HFF-Myc (cell line): Measurements from ENCODE around the gene ADRA2A.

Source experiments
- DNase-seq: peaks from one replicate; pipeline ENCODE4 v3.0.0-alpha.2; 2011; ENCODE audit warnings: low read depth; ENCODE audit errors: extremely low read depth
- H3K4me3 ChIP-seq: replicated peaks from 2 replicates; pipeline ENCODE4 v1.5.1; 2011; ENCODE audit warnings: low read depth, mild to moderate bottlenecking, control low read depth, low read length
- TF ChIP-seq, protein P1 (sequence below): IDR thresholded peaks from 2 replicates; pipeline ENCODE4 v1.5.1; 2012; ENCODE audit warnings: mild to moderate bottlenecking, low read depth, low read length, control low read depth; ENCODE audit errors: missing control alignments

Gene ADRA2A

GRCh38 chr10:111108441-111108840, 31.6 kb downstream of the ADRA2A start:
- H3K4me3 ChIP-seq, result no peak overlapping the region
- TF ChIP-seq, protein P1, sequence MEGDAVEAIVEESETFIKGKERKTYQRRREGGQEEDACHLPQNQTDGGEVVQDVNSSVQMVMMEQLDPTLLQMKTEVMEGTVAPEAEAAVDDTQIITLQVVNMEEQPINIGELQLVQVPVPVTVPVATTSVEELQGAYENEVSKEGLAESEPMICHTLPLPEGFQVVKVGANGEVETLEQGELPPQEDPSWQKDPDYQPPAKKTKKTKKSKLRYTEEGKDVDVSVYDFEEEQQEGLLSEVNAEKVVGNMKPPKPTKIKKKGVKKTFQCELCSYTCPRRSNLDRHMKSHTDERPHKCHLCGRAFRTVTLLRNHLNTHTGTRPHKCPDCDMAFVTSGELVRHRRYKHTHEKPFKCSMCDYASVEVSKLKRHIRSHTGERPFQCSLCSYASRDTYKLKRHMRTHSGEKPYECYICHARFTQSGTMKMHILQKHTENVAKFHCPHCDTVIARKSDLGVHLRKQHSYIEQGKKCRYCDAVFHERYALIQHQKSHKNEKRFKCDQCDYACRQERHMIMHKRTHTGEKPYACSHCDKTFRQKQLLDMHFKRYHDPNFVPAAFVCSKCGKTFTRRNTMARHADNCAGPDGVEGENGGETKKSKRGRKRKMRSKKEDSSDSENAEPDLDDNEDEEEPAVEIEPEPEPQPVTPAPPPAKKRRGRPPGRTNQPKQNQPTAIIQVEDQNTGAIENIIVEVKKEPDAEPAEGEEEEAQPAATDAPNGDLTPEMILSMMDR, result no peak
- DNase-seq, result no peak

DNA sequence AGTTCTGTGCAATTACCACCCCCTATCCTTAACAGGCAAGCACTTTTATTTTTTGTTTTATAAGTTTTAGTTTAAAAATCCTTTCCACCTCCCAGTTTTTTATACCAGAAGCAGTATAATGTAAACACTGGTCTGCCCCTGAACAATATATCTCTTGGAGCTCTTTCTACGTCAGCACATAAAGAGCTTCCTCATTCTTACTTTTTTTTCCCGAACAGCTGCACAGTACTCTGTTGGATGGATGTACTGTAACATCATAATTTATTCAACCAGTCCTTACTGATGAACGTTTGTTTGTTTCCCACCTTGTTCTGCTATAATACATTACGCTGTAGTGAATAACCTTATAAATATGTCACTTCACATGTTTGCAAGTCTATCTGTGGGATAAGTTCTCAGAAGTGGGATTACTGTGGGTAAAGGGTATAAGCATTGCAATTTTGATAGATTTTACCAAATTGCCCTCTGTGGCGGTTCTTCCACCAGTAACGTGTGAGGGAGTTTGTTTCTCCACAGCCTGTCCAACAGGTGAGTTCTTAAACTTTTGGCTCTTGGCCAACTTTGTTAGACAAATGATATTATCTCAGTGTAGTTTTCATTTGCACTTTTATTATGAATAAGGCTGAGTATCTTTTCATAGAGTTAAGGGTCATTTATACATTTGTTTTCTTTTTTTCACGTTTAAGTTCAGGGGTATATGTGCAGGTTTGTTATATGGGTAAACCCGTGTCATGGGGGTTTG, 32.8 kb downstream of the ADRA2A start:
- no peak for DNase-seq
- H3K4me3 ChIP-seq, result no peak overlapping the region
- TF ChIP-seq, protein P1, result no peak

DNA sequence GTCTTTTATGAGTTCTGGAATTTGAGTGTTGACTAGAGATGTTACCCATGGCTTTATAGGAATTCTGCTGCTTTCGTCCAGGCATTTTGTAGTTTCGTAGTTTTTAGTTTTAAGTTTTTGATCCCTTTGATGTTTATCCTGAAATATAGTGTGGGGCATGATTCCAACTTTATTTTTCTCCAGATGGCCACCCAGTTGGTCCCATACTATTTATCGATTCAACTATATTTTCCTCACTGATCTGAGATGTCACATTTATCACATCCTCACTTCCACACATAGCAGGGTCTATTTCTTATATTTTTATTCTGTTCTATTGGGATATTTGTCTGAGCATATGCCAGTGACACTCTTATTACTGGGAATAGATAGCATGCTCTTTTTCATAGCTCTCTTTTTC, 33.9 kb downstream of the ADRA2A start:
- H3K4me3 ChIP-seq, result no peak overlapping the region
- DNase-seq, result no peak
- TF ChIP-seq, protein P1, result no peak

GRCh38 chr10:111112333-111112732, 35.5 kb downstream of the ADRA2A start:
- no peak overlapping the region for H3K4me3 ChIP-seq
- DNase-seq, result no peak
- TF ChIP-seq, protein P1, result no peak

GRCh38 chr10:111113238-111113960, 36.6 kb downstream of the ADRA2A start:
- no peak for DNase-seq
- TF ChIP-seq, protein P1, result no peak
- no peak overlapping the region for H3K4me3 ChIP-seq

- DNase-seq, result no peak
- H3K4me3 ChIP-seq, result no peak overlapping the region
- TF ChIP-seq, protein P1, result no peak
Measured at GRCh38 chr10:111113961-111114757, 37.3 kb downstream of the ADRA2A start.
